A549 (cell line): ENCODE results near the gene SRGAP1. TPM values are rescaled to one million over a fixed set of nuclear protein-coding genes. Genes with fewer than 3 reads are reported as not detected.
A peak's percentile ranks its signal among the peaks of the same experiment; 100 is the strongest.

Experiments
- ATAC-seq, 2 experiments: fragments of 200-7000 bp in 1 of 2; fragments of >200 bp in 1 of 2; cut with Nextera tagmentation in 1 of 2; cut with Tn5 transposase in 1 of 2; 3 replicates each; pipeline versions ENCODE4 v1.8.0 to v1.9.1; 2018 to 2020; ENCODE audit warnings: mild to moderate bottlenecking in 1 of 2, moderate library complexity in 1 of 2
- CTCF ChIA-PET: fragments of 300-600 bp; sonication (Branson Sonifier 250); formaldehyde crosslinking; extraction: SDS; loops from one replicate; lab custom pipeline; 2021; ENCODE audit warnings: antibody characterized with exemption, inconsistent platforms; lab: Yijun Ruan, JAX
- POLR2A ChIA-PET: fragments of 350-600 bp; formaldehyde crosslinking; extraction: SDS; loops from one replicate; lab custom pipeline; 2021; ENCODE audit warnings: antibody characterized with exemption, inconsistent platforms; lab: Yijun Ruan, JAX
- DNase-seq, 2 experiments: peaks; one replicate each; pipeline versions ENCODE4 v3.0.0 to v3.0.0-alpha.2; 2011 to 2016; ENCODE audit warnings: low read depth in 1 of 2, low spot score in 1 of 2
- FAIRE-seq: peaks from 2 replicates; lab custom pipeline; 2011; peaks lifted over from hg19 to GRCh38; lab: Jason Lieb, UNC
- H3K27ac ChIP-seq, 2 experiments: fragments of >200 bp; sonication (Bioruptor Twin); formaldehyde crosslinking; 3 replicates each; pipeline ENCODE4 v1.5.1; 2016 to 2017
- H3K4me1 ChIP-seq: fragments of >200 bp; sonication (Bioruptor Twin); formaldehyde crosslinking; 3 replicates; pipeline ENCODE4 v1.6.1; 2016
- H3K4me2 ChIP-seq: fragments of >200 bp; sonication (Bioruptor Twin); formaldehyde crosslinking; 3 replicates; pipeline ENCODE4 v1.6.1; 2016
- H3K4me3 ChIP-seq: fragments of >200 bp; sonication (Bioruptor Twin); formaldehyde crosslinking; 3 replicates; pipeline ENCODE4 v1.5.1; 2016
- H3K9me3 ChIP-seq: fragments of >200 bp; sonication (Bioruptor Twin); formaldehyde crosslinking; 3 replicates; pipeline ENCODE4 v1.6.1; 2016
- ATOH8 ChIP-seq: fragments of 250-450 bp; sonication (Bioruptor Pico); IDR thresholded peaks from 2 replicates; pipeline ENCODE4 v1.5.0; 2020; ENCODE audit warnings: low read depth, mild to moderate bottlenecking, moderate library complexity
- BHLHE40 ChIP-seq: IDR thresholded peaks from 2 replicates; pipeline ENCODE4 v1.6.1; 2012; ENCODE audit warnings: low read depth, low read length, inconsistent platforms
- EHMT2 ChIP-seq: fragments of 200-600 bp; sonication (generic); IDR thresholded peaks from 2 replicates; pipeline ENCODE4 v1.6.1; 2016; ENCODE audit warnings: antibody characterized with exemption, low read depth, mild to moderate bottlenecking, moderate library complexity
- FOSB ChIP-seq: fragments of 250-450 bp; sonication (Bioruptor Pico); IDR thresholded peaks from 2 replicates; pipeline ENCODE4 v1.5.0; 2020; ENCODE audit warnings: mild to moderate bottlenecking, moderate library complexity
- FOXS1 ChIP-seq: fragments of 250-450 bp; sonication (Bioruptor Pico); IDR thresholded peaks from 2 replicates; pipeline ENCODE4 v1.5.0; 2020; ENCODE audit warnings: mild to moderate bottlenecking, moderate library complexity
- GATA3 ChIP-seq: IDR thresholded peaks from 2 replicates; pipeline ENCODE4 v1.6.1; 2012; ENCODE audit warnings: borderline replicate concordance
- HDAC2 ChIP-seq: fragments of 200-600 bp; sonication (generic); IDR thresholded peaks from 2 replicates; pipeline ENCODE4 v1.6.1; 2016
- JUNB ChIP-seq: fragments of >200 bp; sonication (Bioruptor Twin); formaldehyde crosslinking; IDR thresholded peaks from 2 replicates; pipeline ENCODE4 v1.6.1; 2016
- KDM1A ChIP-seq: fragments of 200-600 bp; sonication (generic); IDR thresholded peaks from 2 replicates; pipeline ENCODE4 v1.6.1; 2016; ENCODE audit warnings: low read depth, mild to moderate bottlenecking
- MAFK ChIP-seq: fragments of 450-650 bp; IDR thresholded peaks from 2 replicates; pipeline ENCODE4 v1.6.1; 2014; ENCODE audit not compliant: partially characterized antibody
- MAZ ChIP-seq: fragments of 150-350 bp; IDR thresholded peaks from 2 replicates; pipeline ENCODE4 v1.6.1; 2014; ENCODE audit warnings: antibody characterized with exemption, low read depth, low read length, borderline replicate concordance
- NFE2L2 ChIP-seq: fragments of 150-350 bp; conservative IDR thresholded peaks from 2 replicates; pipeline ENCODE4 v1.6.1; 2014; ENCODE audit warnings: low read length
- NPAS2 ChIP-seq: fragments of 250-450 bp; sonication (Bioruptor Pico); IDR thresholded peaks from 2 replicates; pipeline ENCODE4 v1.8.0; 2022; ENCODE audit warnings: mild to moderate bottlenecking, moderate library complexity, borderline replicate concordance
- NR3C1 ChIP-seq: fragments of >200 bp; sonication (Bioruptor Twin); formaldehyde crosslinking; IDR thresholded peaks from 3 replicates; pipeline ENCODE4 v1.6.1; 2017
- PHF8 ChIP-seq: fragments of 200-600 bp; sonication (generic); IDR thresholded peaks from 2 replicates; pipeline ENCODE4 v1.6.1; 2016; ENCODE audit warnings: low read depth, mild to moderate bottlenecking, antibody characterized with exemption, moderate library complexity, borderline replicate concordance
- POLR2A ChIP-seq: IDR thresholded peaks from 2 replicates; pipeline ENCODE4 v1.6.1; 2012; ENCODE audit warnings: mild to moderate bottlenecking, low read length
- POLR2AphosphoS2 ChIP-seq: conservative IDR thresholded peaks from 2 replicates; pipeline ENCODE4 v1.6.1; 2012; ENCODE audit warnings: low read length, improper control_type of control experiment, inconsistent platforms
- RARB ChIP-seq: fragments of 250-450 bp; sonication (Bioruptor Pico); IDR thresholded peaks from 2 replicates; pipeline ENCODE4 v1.8.0; 2021; ENCODE audit warnings: mild to moderate bottlenecking, moderate library complexity
- RCOR1 ChIP-seq: fragments of 150-350 bp; IDR thresholded peaks from 2 replicates; pipeline ENCODE4 v1.6.1; 2014; ENCODE audit warnings: antibody characterized with exemption, low read length, low read depth
- REST ChIP-seq: fragments of 200-600 bp; sonication (generic); IDR thresholded peaks from 2 replicates; pipeline ENCODE4 v1.6.1; 2016; ENCODE audit warnings: antibody characterized with exemption, mild to moderate bottlenecking, moderate library complexity
- RFX5 ChIP-seq: fragments of 450-650 bp; IDR thresholded peaks from 2 replicates; pipeline ENCODE4 v1.7.1; 2014; ENCODE audit warnings: antibody characterized with exemption, mild to moderate bottlenecking, moderate library complexity
- RNF2 ChIP-seq: fragments of 200-600 bp; sonication (generic); IDR thresholded peaks from 2 replicates; pipeline ENCODE4 v1.6.1; 2016; ENCODE audit warnings: low read depth, mild to moderate bottlenecking, antibody characterized with exemption, moderate library complexity, borderline replicate concordance
- SMC3 ChIP-seq: fragments of >200 bp; sonication (Bioruptor Twin); formaldehyde crosslinking; IDR thresholded peaks from 3 replicates; pipeline ENCODE4 v1.6.1; 2018; ENCODE audit warnings: inconsistent platforms
- TP53 ChIP-seq: fragments of 250-450 bp; sonication (Bioruptor Pico); IDR thresholded peaks from 2 replicates; pipeline ENCODE4 v1.5.0; 2021; ENCODE audit warnings: mild to moderate bottlenecking, moderate library complexity
- ZC3H11A ChIP-seq: fragments of 450-650 bp; IDR thresholded peaks from 2 replicates; pipeline ENCODE4 v1.6.1; 2014; ENCODE audit warnings: antibody characterized with exemption, mild to moderate bottlenecking
- ZSCAN20 ChIP-seq: fragments of 250-450 bp; sonication (Bioruptor Pico); IDR thresholded peaks from 2 replicates; pipeline ENCODE4 v1.8.0; 2022; ENCODE audit warnings: mild to moderate bottlenecking, moderate library complexity
- WGBS: methylation state at CpG from one replicate; pipeline ENCODE4 v1.1.6; 2017; ENCODE audit errors: missing lambda C conversion rate; 5-methylcytosine and 5-hydroxymethylcytosine counted together
- polyA plus RNA-seq, 4 experiments: library from polyadenylated mRNA; depleted of rRNA in 3 of 4; stranded (reverse); fragments of >200 nt; fragmentation: RNase III in 1 of 4; extraction: RNeasy Plus Mini Kit Qiagen cat#74134 plus additional on column Dnase treatment in 1 of 4; gene quantifications; 2 replicates in 3 of 4; 3 replicates in 1 of 4; pipeline ENCODE4 v1.2.3, GENCODE V29; 2011 to 2017

Gene SRGAP1
- polyA plus RNA-seq, 2 of the 4 experiments (the other 2 are of a cell fraction) = 7.9 to 22.9 TPM

DNA sequence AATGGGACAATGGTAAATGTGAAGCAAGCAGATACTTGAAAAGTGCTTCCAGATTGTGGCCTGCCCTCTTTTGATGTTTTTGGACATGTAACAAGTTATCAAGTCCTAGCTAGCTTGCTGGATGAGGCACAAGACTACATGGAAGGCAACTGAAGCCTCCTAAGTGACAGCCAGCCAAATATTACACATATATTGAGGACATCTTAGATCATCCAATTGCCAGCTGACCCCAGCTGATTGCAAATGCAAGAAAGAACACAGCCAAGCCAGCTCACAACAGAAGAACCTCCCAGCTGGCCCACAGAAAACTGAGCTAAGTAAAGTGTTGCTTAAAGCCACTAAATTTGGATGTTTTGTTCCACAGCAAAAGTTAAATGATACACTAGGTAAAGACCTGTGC, 156.9 kb downstream of the SRGAP1 start:
- Histone ChIP-seq H3K4me3 (no peak overlapping the region), H3K4me1 (peaks cover 13% of the 10 kb centered on the region; the same call in 2 of the 3 replicates), H3K4me2 (no peak overlapping the region), H3K9me3 (no peaks in the 10 kb centered on the region; the same call in 2 of the 3 replicates), H3K27ac (no peak overlapping the region)
- DNase-seq = no peak
- no peak for ATAC-seq
- no peak for FAIRE-seq
- POLR2A ChIA-PET = no interaction called here
- CTCF ChIA-PET = interaction anchor here (1.2 to 1.4 kb wide), 2 partner anchors 13 to 22 kb away, joined by 3 read pairs; no protein-coding TSS in a partner anchor
- no peak for TF ChIP-seq HDAC2
- TF ChIP-seq NPAS2 (CRISPR knock-in tag) = no peak
- no peak for TF ChIP-seq JUNB
- TF ChIP-seq GATA3 = no peak
- no peak for TF ChIP-seq ZSCAN20 (CRISPR knock-in tag)

- Histone ChIP-seq H3K4me2 (no peak overlapping the region), H3K27ac (no peak overlapping the region), H3K9me3 (peaks cover 3% of the 10 kb centered on the region; the same call in 1 of the 3 replicates), H3K4me1 (peaks cover 29% of the 10 kb centered on the region), H3K4me3 (no peak overlapping the region)
- no peak for TF ChIP-seq RFX5
- TF ChIP-seq ATOH8 (CRISPR knock-in tag) = no peak
- TF ChIP-seq NR3C1 = no peak
- TF ChIP-seq RARB (CRISPR knock-in tag) = no peak
- no peak for TF ChIP-seq NFE2L2
- no peak for TF ChIP-seq POLR2A
- TF ChIP-seq MAFK = no peak
- TF ChIP-seq GATA3 = no peak
- no peak for TF ChIP-seq MAZ
- no peak for TF ChIP-seq RNF2
- no peak for TF ChIP-seq EHMT2
- TF ChIP-seq KDM1A = no peak
- TF ChIP-seq RCOR1 = no peak
- TF ChIP-seq ZC3H11A = no peak
- CTCF ChIA-PET = interaction anchor here (1.0 to 3.1 kb wide), 2 partner anchors 11 to 160 kb away, joined by 3 to 11 read pairs; partner anchors contain the start of gene SRGAP1
- no peak for ATAC-seq
- WGBS = 100% methylated on average over 3 of the region's 3 CpGs
- FAIRE-seq = no peak
- DNase-seq = no peak
- POLR2A ChIA-PET = no interaction called here
Measured at GRCh38 chr12:64004641-64005040, 160.1 kb downstream of the SRGAP1 start.

GRCh38 chr12:64006211-64006825, 161.8 kb downstream of the SRGAP1 start:
- CTCF ChIA-PET = interaction anchor here (1.0 to 3.1 kb wide), 4 partner anchors 15 to 175 kb away, joined by 3 to 11 read pairs (median 3); partner anchors contain the start of gene SRGAP1
- peaks cover 45% of the 10 kb centered on the region for H3K4me1 ChIP-seq
- H3K9me3 ChIP-seq = peaks cover 3% of the 10 kb centered on the region; the same call in 1 of the 3 replicates
- ATAC-seq = peak in 1 of 2 experiments; percentile 19; a peak in 2 of 6 replicates
- TF ChIP-seq POLR2AphosphoS2 (no peak), SMC3 (no peak), REST (no peak), FOXS1 (CRISPR knock-in tag) (no peak), BHLHE40 (no peak), EHMT2 (no peak), RFX5 (no peak), JUNB (no peak), TP53 (CRISPR knock-in tag) (no peak), PHF8 (no peak), RCOR1 (no peak), FOSB (CRISPR knock-in tag) (no peak)
- TF ChIP-seq, all 56 proteins: peak for 0
- DNase-seq (no peak), FAIRE-seq (no peak)
- Histone ChIP-seq H3K27ac (0 out of 6 replicates have a peak overlapping the region, but pooled peaks of 1 of the 2 experiments have one; percentile 8), H3K4me2 (no peak overlapping the region), H3K4me3 (no peak overlapping the region)
- 87% methylated on average over 2 of the region's 2 CpGs for WGBS
- POLR2A ChIA-PET = no interaction called here
